ENCODE data around the gene SLC27A6. TPM values are rescaled to one million over a fixed set of nuclear protein-coding genes. Genes with fewer than 3 reads are reported as not detected.

Gene SLC27A6
- polyA plus RNA-seq, 1 of the 3 experiments (the other 2 are of a cell fraction) = 0.12 TPM

- TF ChIP-seq GATA2 (CRISPR knock-in tag; IDR thresholded peaks at IDR 0.05) = peak; percentile 38; the same call in 1 of the 2 replicates
- TF ChIP-seq EZH2phosphoT487 (IDR thresholded peaks at IDR 0.05; ENCODE audit: borderline replicate concordance, low read depth) = no peak
- TF ChIP-seq RCOR1 (IDR thresholded peaks at IDR 0.05; ENCODE audit: low read length) = peak; percentile 39; the same call in 1 of the 2 replicates
- TF ChIP-seq FOXM1 (IDR thresholded peaks at IDR 0.05; ENCODE audit: low read depth) = no peak
- TF ChIP-seq MXI1 (IDR thresholded peaks at IDR 0.05; ENCODE audit: low read depth, low read length) = no peak
Observed at GRCh38 chr5:129077433-129078075, 112.3 kb downstream of the SLC27A6 start (continued).

GRCh38 chr5:129078247-129078646 is 113.0 kb downstream of the SLC27A6 start:
- Histone ChIP-seq H3K79me2 (ENCODE audit: insufficient read depth) (no peaks in the 10 kb centered on the region), H2AFZ (ENCODE audit: low read depth) (no peak overlapping the region), H3K27me3 (ENCODE audit: insufficient read depth) (no peaks in the 10 kb centered on the region), H3K4me2 (no peak overlapping the region), H3K4me1 (ENCODE audit: control insufficient read depth in 1 of 2, insufficient read depth in 2 of 2, low read depth in 1 of 2, low read length in 1 of 2) (peaks cover 0 to 30% of the 10 kb centered on the region in 2 experiments; a peak in 2 of 4 replicates), H3F3A (replicated peaks; ENCODE audit: insufficient read depth) (peaks cover 14% of the 10 kb centered on the region), H3K9me2 (no peaks in the 10 kb centered on the region), H3K9me3 (no peaks in the 10 kb centered on the region), H3K36me3 (replicated peaks in 1 of 2; ENCODE audit: control insufficient read depth in 1 of 2, insufficient read depth in 2 of 2, low read length in 1 of 2) (no peaks in the 10 kb centered on the region), H3K27ac (ENCODE audit: low read depth in 2 of 2, low read length in 1 of 2) (peak overlapping the region; percentile 29 to 95; a peak in 2 of 4 replicates), H3K4me3 (ENCODE audit: low read depth in 2 of 2, low read length in 1 of 2) (no peak overlapping the region), H3K9ac (no peak overlapping the region), H4K20me1 (ENCODE audit: insufficient read depth) (no peaks in the 10 kb centered on the region)
- 44% methylated on average over 1 of the region's 1 CpG for WGBS (ENCODE audit: low lambda C conversion rate)
- POLR2A ChIA-PET = no interaction called here
- TF ChIP-seq MEF2A (IDR thresholded peaks at IDR 0.05; ENCODE audit: borderline replicate concordance, low read depth) = no peak
- CTCF ChIA-PET = interaction anchor here (1.9 kb wide), 1 partner anchor 17 kb away, joined by 9 read pairs; the partner anchor contains the start of gene ISOC1
- no peak for DNase-seq

GRCh38 chr5:129078660-129079059 is 113.4 kb downstream of the SLC27A6 start:
- H3K27me3 ChIP-seq (ENCODE audit: insufficient read depth) = no peaks in the 10 kb centered on the region
- POLR2A ChIA-PET = no interaction called here
- H3K79me2 ChIP-seq (ENCODE audit: insufficient read depth) = no peaks in the 10 kb centered on the region
- no peaks in the 10 kb centered on the region for H3K9me3 ChIP-seq
- no peaks in the 10 kb centered on the region for H4K20me1 ChIP-seq (ENCODE audit: insufficient read depth)
- peak overlapping the region in 1 of 2 experiments; percentile 95; a peak in 1 of 4 replicates for H3K27ac ChIP-seq (ENCODE audit: low read depth in 2 of 2, low read length in 1 of 2)
- TF ChIP-seq MXI1 (IDR thresholded peaks at IDR 0.05; ENCODE audit: low read depth, low read length) = no peak
- no peak for TF ChIP-seq USF2 (IDR thresholded peaks at IDR 0.05; ENCODE audit: borderline replicate concordance, low read depth, low read length)
- no peak for TF ChIP-seq YY1 (IDR thresholded peaks at IDR 0.05; ENCODE audit: low read depth)
- no peak for TF ChIP-seq TCF12 (IDR thresholded peaks at IDR 0.05)
- H3K4me1 ChIP-seq (ENCODE audit: control insufficient read depth in 1 of 2, insufficient read depth in 2 of 2, low read depth in 1 of 2, low read length in 1 of 2) = peaks cover 0 to 30% of the 10 kb centered on the region in 2 experiments; a peak in 2 of 4 replicates
- H3K9ac ChIP-seq = no peak overlapping the region
- no peak overlapping the region for H3K4me3 ChIP-seq (ENCODE audit: low read depth in 2 of 2, low read length in 1 of 2)
- no peak overlapping the region for H2AFZ ChIP-seq (ENCODE audit: low read depth)
- CTCF ChIA-PET = interaction anchor here (1.9 kb wide), 1 partner anchor 16 kb away, joined by 9 read pairs; the partner anchor contains the start of gene ISOC1
- H3K36me3 ChIP-seq (replicated peaks in 1 of 2; ENCODE audit: control insufficient read depth in 1 of 2, insufficient read depth in 2 of 2, low read length in 1 of 2) = no peaks in the 10 kb centered on the region
- DNase-seq = no peak
- no peaks in the 10 kb centered on the region for H3K9me2 ChIP-seq
- WGBS (ENCODE audit: low lambda C conversion rate) = 72% methylated on average over 3 of the region's 3 CpGs
- peaks cover 14% of the 10 kb centered on the region for H3F3A ChIP-seq (replicated peaks; ENCODE audit: insufficient read depth)
- H3K4me2 ChIP-seq = no peak overlapping the region

Data from SK-N-SH (cell line).